ENCODE results near the gene MBOAT2.

MBOAT2 gene

GRCh38 chr2:9033385-9034168, 30.1 kb upstream of the MBOAT2 start:
- in situ Hi-C loops (cut with MboI; ENCODE audit: low pct_unique_long_range_greater_than_20kb, low sequenced_read_pairs, unreplicated experiment), result no loop called here
- DNase-seq (ENCODE audit: low spot score), result no peak
- TF ChIP-seq CTCF (IDR thresholded peaks at IDR 0.05; ENCODE audit: extremely low read depth, insufficient read depth, missing control alignments), result no peak

- no peak for TF ChIP-seq CTCF (IDR thresholded peaks at IDR 0.05; ENCODE audit: extremely low read depth, insufficient read depth, missing control alignments)
- in situ Hi-C loops (cut with MboI; ENCODE audit: low pct_unique_long_range_greater_than_20kb, low sequenced_read_pairs, unreplicated experiment), result no loop called here
- no peak for DNase-seq (ENCODE audit: low spot score)
These were observed 29.2 kb upstream of the MBOAT2 start for GRCh38 chr2:9032536-9033255.

- no peak for DNase-seq (ENCODE audit: low spot score)
- TF ChIP-seq CTCF (IDR thresholded peaks at IDR 0.05; ENCODE audit: extremely low read depth, insufficient read depth, missing control alignments), result no peak
- in situ Hi-C loops (cut with MboI; ENCODE audit: low pct_unique_long_range_greater_than_20kb, low sequenced_read_pairs, unreplicated experiment), result no loop called here
These were observed 28.6 kb upstream of the MBOAT2 start for GRCh38 chr2:9032121-9032520.

- no peak for DNase-seq (ENCODE audit: low spot score)
- no peak for TF ChIP-seq CTCF (IDR thresholded peaks at IDR 0.05; ENCODE audit: extremely low read depth, insufficient read depth, missing control alignments)
- in situ Hi-C loops (cut with MboI; ENCODE audit: low pct_unique_long_range_greater_than_20kb, low sequenced_read_pairs, unreplicated experiment), result no loop called here
These were observed 27.8 kb upstream of the MBOAT2 start for GRCh38 chr2:9031246-9031645.

- DNase-seq (ENCODE audit: low spot score), result no peak
- in situ Hi-C loops (cut with MboI; ENCODE audit: low pct_unique_long_range_greater_than_20kb, low sequenced_read_pairs, unreplicated experiment), result no loop called here
- no peak for TF ChIP-seq CTCF (IDR thresholded peaks at IDR 0.05; ENCODE audit: extremely low read depth, insufficient read depth, missing control alignments)
These were observed 27.4 kb upstream of the MBOAT2 start for GRCh38 chr2:9030841-9031240.

- no peak for DNase-seq (ENCODE audit: low spot score)
- no peak for TF ChIP-seq CTCF (IDR thresholded peaks at IDR 0.05; ENCODE audit: extremely low read depth, insufficient read depth, missing control alignments)
These were observed 26.7 kb upstream of the MBOAT2 start for GRCh38 chr2:9030190-9030589.

More at GRCh38 chr2:9030190-9030589, 26.7 kb upstream of the MBOAT2 start:
- in situ Hi-C loops (cut with MboI; ENCODE audit: low pct_unique_long_range_greater_than_20kb, low sequenced_read_pairs, unreplicated experiment), result no loop called here
